ENCODE results near the gene CDH13.

The CDH13 gene

GRCh38 chr16:83393196-83393981 is 766.6 kb downstream of the CDH13 start:
- no peak for DNase-seq

DNA sequence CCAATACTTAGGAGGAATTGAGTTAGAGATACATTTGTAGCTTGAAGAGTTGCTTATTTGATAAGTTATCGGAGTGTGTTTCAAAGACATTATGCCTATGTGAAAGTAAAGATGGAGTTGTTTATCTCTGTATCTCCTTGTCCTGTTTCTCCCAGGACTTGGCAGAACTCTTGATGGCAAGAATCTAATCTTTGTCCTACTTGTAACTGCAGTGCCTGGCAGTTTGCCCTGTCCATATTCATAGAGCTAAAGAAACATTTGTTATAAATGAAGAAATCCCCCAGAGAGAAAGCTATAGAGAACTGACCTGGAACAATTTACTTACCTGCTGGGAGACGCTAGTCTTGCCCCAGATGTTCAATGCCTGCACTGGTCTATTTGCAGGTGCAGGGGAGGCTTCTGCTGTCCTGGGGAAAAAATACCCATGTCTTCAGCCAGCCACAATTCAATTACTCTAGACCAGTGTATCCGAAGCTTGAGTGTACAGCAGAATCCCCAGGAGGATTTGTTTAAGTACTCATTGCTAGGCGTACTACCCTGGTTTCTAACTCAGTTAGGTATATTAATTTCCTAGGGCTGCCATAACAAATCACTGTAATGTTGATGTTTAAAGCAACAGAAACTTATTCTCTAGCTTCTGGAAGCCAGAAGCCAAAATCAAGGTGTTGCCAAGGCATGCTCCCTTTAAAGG is 771.0 kb downstream of the CDH13 start:
- no peak for DNase-seq

GRCh38 chr16:83400234-83400633 is 773.5 kb downstream of the CDH13 start:
- DNase-seq: no peak

GRCh38 chr16:83402160-83402814 is 775.5 kb downstream of the CDH13 start:
- DNase-seq: no peak

GRCh38 chr16:83402967-83403366 is 776.2 kb downstream of the CDH13 start:
- DNase-seq: no peak

DNA sequence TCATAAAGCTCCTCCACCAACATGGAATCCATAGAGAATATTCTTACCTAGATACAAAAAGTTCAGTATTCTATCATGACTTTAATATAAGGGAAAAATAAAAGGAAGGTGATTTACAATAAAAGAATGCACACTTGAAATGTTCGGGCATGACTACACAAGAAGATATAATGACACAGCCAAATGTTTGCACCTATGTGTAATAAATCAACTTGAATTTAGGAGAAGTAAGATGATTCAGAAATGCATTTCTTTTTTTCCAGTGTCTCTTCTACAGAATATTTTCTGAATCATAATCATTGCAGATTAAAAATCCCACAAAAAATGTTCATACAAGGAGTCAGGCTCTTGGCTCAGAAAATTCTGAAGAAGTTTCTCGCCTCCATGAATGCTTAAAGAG is 777.0 kb downstream of the CDH13 start:
- DNase-seq: no peak

GRCh38 chr16:83404261-83404660 is 777.5 kb downstream of the CDH13 start:
- DNase-seq: no peak

GRCh38 chr16:83407928-83408327 is 781.2 kb downstream of the CDH13 start:
- DNase-seq: no peak

GRCh38 chr16:83409347-83409746 is 782.6 kb downstream of the CDH13 start:
- DNase-seq: no peak

DNA sequence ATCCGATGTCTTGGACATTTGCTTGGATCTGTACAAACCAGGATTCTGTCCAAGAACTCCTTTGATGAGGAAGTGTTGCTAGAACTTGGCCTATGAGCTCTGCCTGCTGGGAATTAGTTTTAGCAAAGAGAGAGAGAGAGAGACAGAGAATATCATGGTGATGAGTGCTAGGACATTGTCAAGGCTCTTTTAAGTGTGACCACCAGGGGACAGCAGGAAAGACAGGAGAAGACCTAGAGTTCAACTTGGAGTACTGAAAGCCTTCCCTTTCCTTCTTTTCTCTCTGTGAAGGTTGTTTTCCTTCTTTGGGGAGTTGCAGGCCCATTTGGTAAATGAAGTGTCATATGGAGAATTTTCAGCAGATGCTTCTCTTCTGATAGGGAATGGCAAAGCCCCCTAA is 791.8 kb downstream of the CDH13 start:
- no peak for DNase-seq

GRCh38 chr16:83420206-83420760 is 793.5 kb downstream of the CDH13 start:
- DNase-seq: no peak

- no peak for DNase-seq
These were observed 806.4 kb downstream of the CDH13 start for GRCh38 chr16:83433201-83433600.

- no peak for DNase-seq
These were observed 810.3 kb downstream of the CDH13 start for GRCh38 chr16:83437036-83437435.

DNA sequence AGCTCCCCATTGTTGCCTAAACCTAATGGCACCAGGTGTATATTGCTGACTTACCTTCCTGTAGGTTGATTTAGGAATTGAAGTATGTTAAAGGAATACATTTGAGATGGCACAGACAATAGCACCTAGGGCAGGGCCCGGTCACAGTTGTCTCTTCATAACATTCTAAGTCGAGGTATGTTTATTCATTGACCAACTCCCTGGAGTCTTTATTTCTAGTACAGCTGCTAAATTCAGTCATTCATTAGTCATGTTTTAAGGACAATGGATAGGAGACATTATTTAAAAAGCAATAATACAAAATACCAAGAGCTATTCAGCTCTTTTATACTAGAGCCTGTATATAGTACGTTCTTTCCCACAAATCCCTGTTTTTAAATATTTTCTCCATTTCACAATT is 811.6 kb downstream of the CDH13 start:
- no peak for DNase-seq

DNA sequence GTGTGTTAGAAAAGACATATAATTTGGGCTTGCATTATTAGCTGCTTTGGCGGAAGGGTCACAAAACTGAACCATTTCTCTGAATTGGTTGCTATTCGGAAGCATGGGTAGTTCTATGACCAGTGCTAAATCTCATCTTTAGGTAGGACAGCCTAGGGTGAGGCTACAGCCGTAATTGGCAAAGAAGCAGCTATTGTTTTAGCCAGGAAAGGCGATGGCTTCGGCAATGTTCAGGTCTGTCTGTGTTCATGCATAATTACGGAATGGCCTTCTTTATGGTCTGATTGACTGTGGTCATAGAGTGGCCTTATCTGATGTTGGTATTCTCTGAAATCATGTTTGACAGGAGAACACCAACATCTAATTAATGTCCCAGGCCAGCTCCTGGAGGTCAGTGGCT is 812.6 kb downstream of the CDH13 start:
- no peak for DNase-seq

- DNase-seq: no peak
These were observed 814.7 kb downstream of the CDH13 start for GRCh38 chr16:83441517-83441916.

GRCh38 chr16:83443972-83444371 is 817.2 kb downstream of the CDH13 start:
- no peak for DNase-seq

DNA sequence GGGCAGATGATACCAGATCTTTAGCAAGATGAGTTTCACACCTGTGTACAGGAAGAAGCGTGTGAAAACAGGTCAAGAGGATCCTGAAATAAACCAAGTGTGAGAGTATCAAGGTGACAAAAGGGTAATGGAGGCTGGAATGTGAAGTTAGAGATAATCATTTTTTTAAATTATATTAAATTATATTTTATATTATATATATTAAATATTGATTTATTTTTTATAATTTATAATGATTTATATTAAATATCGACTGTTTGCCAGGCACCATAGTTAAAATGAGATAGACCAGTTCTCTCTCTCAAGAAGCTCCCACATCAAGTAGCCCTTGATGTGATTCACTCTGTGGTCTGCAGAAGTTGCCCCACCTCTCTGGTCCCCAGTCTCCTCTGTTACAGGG is 820.8 kb downstream of the CDH13 start:
- DNase-seq: no peak

GRCh38 chr16:83449861-83450260 is 823.1 kb downstream of the CDH13 start:
- no peak for DNase-seq

DNA sequence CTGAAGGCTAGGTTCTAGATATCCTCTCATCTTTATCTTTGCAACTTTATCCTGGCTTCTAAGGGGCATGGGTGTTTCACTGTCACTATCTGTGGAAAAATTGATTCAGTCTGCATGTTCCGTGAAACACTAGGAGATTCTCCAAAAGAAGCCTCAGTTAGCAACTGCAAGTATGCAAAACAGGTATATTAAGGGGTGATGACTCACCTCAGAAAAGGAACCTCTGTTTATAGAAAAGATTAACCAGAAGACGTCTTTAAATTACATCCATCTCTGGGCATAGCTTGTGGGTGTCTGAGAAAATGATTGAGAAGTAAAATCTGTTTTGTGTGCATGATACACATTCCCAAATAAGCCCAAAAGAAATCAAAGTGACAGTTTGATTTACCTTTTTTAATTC is 827.2 kb downstream of the CDH13 start:
- DNase-seq: no peak

DNA sequence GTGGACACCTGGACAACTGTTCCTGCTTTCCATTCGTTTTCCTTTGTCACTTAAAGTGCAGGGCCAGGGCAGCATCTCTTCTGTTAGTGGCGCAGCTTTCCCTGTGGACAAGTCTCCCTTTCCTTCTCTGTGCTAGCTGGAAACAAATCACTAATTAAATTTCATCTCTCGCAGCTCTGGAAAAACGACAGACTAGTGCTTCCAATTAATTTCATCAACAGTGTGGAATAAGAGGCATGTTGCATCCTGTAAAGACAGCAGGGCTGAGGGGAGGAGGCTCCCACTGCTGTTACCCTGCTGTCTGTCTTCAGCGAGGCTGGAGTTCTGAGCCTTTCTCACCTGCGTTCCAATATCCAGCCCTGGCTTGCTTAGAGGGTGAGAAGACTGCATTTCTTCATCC is 828.9 kb downstream of the CDH13 start:
- no peak for DNase-seq

DNA sequence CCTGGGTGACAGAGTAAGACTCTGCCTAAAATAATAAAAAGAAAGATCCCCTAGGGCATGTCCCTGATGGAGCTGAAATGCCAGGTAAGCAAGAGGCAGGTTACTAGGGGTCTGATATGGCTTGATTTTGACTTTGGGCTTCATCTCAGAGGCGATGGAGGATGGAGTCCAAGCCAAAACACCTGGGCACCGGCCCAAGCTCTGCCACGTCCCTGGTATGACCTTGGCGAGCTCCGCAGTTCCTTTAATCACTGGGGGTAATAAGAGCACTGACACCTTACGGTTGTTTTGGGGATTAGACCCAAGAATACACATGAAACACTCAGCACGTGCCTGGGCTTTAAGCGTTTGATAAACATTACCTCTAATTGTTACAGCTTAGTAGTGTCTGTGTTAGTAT is 830.2 kb downstream of the CDH13 start:
- no peak for DNase-seq

DNA sequence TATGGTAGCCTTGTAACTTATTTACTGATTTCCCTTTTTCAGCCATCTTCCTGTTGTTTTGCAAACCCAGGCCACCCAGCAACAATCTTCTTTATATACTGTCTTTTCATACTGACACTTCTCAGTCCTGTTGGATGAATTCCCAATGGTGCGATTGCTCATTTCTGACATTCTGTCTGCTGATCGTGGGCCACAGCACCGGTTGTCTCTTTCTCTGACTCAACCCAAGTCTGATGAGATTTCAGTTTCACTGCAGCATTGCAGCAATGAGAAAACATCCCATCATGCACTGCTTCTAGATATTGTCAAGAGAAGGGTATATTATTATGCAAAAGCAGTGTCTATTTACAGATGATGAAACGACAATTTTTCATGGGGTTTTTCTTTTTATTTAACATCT is 831.8 kb downstream of the CDH13 start:
- no peak for DNase-seq

DNA sequence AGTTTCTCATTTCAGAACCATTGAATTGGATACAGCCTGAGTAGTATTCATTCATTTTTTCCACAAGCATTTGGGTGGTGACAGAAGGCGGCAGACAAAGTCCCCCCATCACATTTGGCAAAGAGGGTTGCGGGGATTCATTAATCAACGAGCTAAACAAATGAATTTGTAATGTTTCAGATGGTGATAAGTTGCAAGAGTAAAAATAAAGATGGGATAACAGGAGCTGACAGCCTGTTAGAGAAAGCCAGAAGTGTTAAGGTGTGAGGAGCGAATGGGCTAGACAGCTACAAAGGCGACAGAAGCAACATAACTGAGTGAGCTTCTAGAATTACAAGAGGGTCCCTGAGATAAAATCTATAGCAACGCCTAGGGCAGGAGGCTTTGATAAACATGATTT is 838.2 kb downstream of the CDH13 start:
- no peak for DNase-seq

Measured in DMS 273 treated with DMSO at 0.1 percent for 48 hours (cell line).